Ammon's horn (tissue), 1 donor: ENCODE results near the gene ARID3A.
"Not testable (repeated sequence)": the region's sequence is repeated elsewhere in the genome, so short reads cannot be mapped to it uniquely, and the experiment has no call there.

Experiments
- DNase-seq: peaks from one replicate; pipeline ENCODE4 v3.0.0-alpha.2; 2016; ENCODE audit warnings: low spot score

Gene ARID3A, protein sequence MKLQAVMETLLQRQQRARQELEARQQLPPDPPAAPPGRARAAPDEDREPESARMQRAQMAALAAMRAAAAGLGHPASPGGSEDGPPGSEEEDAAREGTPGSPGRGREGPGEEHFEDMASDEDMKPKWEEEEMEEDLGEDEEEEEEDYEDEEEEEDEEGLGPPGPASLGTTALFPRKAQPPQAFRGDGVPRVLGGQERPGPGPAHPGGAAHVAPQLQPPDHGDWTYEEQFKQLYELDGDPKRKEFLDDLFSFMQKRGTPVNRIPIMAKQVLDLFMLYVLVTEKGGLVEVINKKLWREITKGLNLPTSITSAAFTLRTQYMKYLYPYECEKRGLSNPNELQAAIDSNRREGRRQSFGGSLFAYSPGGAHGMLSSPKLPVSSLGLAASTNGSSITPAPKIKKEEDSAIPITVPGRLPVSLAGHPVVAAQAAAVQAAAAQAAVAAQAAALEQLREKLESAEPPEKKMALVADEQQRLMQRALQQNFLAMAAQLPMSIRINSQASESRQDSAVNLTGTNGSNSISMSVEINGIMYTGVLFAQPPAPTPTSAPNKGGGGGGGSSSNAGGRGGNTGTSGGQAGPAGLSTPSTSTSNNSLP

DNA sequence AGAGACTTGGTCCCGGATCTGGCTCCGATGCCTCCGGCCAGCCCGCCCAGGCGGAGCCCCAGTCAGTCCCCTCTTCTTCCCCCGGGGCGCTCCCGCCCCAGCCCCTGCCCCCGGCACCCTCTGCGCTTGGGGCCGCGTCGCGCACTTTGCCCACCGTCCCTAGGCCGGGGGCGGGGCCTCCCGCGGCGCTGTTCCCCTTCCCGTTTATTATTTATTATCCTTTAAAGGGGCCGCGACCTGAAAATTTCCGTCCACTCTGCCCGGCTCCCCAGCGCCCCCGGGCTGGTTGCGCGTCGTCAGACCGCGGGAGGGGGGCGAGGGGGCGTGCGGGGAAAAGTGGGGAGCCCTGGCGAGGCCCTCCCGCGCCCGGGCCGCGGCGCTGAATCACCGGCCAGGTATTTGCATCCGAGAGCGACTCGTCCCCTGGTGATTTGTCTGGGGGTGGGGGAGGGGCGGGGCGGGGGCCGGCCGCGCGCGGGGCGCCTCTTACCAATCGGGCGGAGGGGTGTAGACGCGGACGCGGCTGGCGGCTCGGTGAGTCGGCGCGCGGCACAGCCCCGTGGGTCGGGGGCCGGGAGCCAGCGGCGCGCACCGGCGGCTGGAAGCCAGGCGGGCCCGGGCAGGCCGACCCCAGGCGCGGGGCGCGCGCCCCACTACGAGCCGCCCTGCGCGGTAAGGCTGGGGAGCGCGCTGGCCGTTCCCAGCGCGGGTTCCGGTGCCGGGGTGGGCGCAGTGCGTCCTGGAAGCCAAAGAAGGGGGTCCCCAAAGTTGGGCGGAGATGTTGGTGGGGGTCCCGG, at the start of gene ARID3A:
Gene ARID3A (plus strand): TSS at position 510 of the 797 bp plus-strand sequence. CDS start 3,494 bp downstream, outside the sequence.
- peak; percentile 74 for DNase-seq

DNA sequence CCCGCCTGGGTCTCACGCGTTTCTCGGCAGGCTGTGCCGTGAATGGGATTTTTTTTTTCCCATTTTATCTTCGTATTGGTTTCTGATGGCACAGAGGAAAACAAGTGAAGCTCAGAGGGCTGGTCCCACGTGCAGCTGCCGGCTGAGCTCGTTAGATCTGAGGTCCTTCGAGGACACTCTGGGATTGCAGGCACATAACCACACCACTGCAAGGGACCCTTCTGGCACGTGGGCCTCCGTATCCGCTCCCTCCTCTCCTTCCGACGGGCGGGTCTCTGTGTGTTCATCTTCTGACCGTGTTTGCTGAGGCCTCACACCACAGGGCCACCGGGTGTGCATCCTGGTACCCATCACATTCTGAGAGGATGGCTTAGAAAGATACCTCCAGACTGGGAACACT, 49.7 kb upstream of the ARID3A start:
- no peak for DNase-seq

DNA sequence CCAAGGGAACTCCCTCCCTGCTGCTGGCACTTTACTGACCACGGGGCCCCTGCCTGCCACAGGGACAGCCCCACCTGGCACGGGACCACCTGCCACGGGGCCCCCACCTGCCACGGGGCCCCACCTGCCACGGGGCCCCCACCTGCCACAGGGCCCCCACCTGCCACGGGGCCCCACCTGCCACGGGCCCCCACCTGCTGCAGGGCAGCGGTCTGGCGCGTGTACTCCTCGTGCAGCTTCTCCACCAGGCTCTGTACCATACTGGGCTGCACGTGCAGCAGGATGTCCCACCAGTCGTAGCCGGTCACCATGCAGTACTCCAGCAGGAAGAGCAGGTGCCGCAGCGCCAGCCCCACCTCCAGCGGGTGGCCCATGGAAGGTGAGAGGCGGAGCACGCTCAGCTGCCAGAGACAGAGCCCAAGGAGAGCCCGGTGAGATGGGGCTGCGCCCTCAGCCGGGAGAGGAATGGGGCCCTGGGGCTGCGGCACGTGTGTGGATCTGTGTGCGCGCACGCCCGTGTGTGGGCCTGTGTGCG, 49.0 kb upstream of the ARID3A start:
- DNase-seq = no peak

DNA sequence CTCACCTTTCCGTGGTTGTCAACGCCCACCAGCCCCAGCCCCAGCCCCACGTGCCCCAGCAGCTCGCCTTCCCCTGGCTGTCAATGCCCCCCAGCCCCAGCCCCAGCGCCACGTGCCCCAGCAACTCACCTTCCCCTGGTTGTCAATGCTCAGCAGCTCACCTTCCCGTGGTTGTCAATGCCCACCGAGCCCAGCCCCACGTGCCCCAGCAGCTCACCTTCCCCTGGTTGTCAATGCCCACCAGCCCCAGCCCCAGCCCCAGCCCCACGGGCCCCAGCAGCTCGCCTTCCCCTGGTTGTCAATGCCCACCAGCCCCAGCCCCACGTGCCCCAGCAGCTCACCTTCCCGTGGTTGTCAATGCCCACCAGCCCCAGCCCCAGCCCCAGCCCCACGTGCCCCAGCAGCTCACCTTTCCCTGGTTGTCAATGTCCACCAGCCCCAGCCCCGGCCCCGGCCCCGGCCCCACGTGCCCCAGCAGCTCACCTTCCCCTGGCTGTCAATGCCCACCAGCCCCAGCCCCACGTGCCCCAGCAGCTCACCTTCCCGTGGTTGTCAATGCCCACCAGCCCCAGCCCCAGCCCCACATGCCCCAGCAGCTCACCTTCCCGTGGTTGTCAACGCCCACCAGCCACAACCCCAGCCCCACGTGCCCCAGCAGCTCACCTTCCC, 47.7 kb upstream of the ARID3A start:
- not testable (repeated sequence) for DNase-seq

DNA sequence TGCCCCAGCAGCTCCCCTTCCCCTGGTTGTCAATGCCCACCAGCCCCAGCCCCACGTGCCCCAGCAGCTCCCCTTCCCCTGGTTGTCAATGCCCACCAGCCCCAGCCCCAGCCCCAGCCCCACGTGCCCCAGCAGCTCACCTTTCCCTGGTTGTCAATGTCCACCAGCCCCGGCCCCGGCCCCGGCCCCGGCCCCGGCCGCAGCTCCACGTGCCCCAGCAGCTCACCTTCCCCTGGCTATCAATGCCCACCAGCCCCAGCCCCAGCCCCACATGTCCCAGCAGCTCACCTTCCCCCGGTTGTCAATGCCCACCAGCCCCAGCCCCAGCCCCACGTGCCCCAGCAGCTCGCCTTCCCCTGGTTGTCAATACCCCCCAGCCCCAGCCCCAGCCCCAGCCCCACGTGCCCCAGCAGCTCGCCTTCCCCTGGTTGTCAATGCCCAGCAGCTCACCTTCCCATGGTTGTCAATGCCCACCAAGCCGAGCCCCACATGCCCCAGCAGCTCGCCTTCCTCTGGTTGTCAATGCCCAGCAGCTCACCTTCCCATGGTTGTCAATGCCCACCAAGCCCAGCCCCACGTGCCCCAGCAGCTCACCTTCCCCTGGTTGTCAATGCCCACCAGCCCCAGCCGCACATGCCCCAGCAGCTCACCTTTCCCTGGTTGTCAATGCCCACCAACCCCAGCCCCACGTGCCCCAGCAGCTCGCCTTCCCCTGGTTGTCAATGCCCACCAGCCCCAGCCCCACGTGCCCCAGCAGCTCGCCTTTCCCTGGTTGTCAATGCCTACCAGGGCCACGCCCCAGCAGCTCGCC, 46.9 kb upstream of the ARID3A start:
- DNase-seq = peak; percentile 38

DNA sequence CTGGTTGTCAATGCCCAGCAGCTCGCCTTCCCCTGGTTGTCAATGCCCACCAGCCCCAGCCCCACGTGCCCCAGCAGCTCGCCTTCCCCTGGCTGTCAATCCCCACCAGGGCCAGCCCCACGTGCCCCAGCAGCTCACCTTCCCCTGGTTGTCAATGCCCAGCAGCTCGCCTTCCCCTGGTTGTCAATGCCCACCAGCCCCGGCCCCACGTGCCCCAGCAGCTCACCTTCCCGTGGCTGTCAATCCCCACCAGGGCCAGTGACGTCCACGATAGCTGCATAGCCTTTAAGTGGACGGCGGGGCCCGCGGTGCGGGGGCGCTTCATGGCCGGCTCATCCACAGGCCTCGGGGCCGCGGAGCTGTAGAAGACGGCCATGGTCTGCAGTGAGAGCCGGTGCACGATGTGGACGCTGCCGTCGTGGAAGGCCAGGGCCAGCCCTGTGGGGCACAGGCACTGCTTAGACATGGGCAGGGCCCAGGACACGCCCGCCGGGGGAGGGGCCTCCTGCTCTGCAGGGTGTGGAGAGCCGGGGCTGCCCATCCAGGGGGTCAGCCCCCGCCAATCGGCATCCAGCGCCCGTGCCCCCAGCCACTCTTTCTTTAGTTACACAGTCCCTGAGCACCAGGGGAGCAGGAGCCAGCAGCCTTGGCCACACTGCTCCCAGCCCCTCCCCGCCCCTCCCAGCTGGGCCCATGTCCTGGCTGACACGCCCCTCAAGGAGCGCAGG, 46.0 kb upstream of the ARID3A start:
- DNase-seq = no peak

DNA sequence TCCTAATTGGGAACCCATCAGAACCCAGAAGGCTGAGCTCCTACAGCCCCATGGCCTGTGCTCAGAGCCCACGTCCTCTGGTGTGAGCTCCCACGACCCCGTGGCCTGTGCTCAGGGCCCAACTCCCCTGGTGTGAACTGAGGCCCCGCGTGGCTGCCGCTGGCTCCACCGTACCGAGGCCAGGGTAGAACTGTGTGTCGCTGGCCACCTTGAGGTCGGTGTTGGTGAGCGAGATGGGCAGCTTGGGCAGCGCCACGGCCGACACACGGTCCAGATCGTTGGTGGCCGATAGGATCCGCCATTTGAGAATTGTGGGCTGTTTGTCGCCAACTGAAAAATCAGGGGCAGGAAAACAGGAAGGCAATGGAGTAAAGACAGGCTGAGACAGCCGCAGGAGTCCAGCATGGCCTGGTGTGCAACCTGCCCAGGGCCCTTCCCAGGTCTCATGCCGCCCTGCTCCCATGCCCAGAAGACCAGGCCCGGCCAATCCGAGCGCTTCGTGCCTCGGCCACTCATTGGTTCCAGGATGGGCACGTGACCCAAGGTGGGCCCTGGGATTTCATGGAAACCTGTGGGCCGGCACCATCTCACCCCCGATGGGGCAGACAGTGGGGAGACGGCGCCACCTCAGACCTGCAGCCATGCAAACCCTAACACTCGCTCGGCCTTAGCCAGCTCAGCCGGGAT, 44.3 kb upstream of the ARID3A start:
- DNase-seq = no peak

DNA sequence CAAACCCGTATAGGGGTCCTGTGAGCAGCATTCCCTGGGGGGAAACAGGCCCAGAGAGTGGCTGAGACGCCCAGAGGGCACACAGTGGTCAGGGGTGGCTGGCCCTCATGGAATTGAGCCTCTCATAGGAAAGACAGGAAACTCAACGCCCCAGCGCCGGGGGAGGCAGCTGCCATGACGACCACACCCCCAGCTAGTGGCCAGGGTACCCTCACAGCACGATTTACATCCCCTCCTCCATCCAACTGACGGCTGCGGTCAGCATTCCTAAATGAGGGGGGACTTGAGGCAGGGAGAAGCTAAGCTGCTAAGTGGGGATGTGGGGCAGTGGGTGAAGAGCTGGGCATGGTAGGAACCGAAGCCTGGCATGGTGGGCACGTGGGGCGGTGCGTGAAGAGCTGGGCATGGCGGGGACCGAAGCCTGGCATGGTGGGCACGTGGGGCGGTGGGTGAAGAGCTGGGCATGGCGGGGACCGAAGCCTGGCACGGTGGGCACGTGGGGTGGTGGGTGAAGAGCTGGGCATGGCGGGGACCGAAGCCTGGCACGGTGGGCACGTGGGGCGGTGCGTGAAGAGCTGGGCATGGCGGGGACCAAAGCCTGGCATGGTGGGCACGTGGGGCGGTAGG, 42.9 kb upstream of the ARID3A start:
- no peak for DNase-seq

DNA sequence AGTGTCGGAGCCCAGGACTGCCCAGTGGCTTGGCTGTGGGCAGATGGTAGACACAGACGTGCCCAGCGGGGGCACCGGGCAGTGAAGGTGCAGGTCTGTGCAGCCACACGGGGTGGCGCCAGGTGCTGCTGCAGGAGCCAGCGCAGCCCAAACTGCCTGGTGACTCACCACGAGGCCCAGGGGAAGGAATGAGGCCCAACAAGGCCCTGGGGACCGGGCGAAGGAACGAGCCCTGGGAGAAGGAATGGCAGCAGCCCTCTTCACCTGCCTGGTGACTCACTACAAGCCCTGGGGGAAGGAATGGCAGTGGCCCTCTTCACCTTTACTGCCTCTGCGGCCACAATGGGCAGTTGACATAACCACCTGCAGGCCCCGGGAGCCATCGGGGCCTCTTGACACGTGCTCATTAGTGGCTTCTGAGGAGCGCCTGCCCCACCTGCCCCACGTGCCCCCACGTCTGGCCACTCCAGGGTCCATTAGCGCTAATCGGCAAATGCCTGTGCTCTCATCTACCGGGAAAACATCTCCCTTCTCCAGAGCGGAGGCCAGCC, 42.1 kb upstream of the ARID3A start:
- no peak for DNase-seq

DNA sequence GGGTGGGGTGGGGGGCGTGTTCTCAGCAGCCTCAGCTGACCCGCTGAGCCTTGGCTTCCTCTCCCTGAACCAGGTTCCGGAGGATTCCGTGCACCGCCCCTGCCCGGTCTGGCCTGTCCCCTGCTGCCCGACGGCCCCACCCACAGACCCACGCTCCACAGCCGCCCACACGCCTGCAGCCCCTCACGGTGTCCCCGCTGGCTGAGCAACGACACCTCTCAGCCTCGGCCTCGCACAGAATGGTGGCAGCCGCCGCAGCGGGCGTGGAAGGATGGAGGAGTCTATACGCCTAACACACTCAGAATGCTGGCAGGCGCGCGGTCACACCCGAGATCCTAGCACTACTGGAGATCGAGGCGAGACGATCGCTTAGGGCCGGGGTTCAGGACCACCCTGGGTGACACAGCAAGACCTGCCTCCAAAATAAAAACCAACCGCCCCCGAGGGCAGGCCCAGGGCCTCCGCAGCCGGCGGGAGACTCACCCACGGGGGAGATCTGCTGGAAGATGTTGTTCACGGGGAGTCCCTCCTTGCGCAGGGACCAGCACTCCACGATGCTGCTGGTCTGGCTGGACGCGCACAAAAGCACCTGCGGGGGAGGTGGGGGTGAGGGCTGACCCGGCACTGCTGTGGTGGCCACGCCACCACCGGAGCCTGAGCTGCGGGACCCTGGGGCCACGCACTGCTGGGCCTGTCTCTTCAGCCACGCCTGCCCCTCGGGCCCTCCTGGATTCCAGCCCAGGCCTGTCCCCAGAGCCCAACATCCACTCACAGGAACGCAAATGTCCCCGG, 41.2 kb upstream of the ARID3A start:
- no peak for DNase-seq

DNA sequence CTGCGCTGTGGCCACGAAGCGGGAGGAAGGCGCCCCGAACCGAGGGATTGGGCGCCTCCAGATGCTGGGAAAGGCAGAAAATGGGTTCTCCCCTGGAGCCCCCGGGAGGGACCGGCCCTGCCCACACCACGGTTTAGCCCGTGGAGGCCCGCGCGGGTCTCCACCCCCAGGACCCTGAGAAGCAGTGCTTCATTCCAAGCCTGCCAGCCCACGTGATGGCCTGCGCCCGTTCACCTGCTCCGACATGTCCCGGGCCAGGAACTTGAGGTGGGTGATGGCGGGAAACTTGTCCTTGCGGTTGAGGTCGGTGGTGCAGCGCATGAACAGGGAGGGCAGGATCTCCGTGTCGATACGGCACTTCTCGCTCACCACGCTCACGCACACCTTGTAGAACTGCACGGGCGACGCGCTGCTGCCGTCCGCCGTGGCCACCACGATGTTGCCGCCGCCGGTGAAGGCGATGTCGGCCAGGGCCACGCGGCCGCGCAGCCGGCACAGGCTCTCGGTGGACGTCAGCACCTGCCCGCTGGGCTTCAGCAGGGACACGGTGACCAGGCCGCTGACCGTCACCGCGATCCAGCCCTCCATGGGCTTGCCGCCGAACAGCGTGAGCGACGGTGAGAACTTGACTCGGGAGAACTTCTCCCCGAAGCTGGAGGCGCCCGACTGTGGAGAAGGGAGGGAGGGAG, 40.2 kb upstream of the ARID3A start:
- no peak for DNase-seq

DNA sequence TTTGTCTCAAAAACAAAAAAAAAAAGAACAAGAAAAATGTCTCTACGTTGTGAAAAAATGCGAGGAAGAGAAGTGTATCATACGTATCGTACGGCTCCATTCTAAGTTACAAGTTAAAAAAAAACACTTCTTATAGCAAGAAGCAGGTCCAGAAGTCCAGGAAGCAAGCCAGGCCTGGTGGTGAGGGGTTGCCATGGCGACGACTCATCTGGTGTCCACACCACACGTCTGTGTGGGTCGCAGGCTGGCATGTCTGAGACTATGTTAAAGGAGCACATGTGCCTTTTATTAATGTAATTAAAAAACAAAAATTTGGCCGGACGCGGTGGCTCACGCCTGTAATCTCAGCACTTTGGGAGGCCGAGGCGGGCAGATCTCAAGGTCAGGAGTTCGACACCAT, 38.8 kb upstream of the ARID3A start:
- DNase-seq = no peak

DNA sequence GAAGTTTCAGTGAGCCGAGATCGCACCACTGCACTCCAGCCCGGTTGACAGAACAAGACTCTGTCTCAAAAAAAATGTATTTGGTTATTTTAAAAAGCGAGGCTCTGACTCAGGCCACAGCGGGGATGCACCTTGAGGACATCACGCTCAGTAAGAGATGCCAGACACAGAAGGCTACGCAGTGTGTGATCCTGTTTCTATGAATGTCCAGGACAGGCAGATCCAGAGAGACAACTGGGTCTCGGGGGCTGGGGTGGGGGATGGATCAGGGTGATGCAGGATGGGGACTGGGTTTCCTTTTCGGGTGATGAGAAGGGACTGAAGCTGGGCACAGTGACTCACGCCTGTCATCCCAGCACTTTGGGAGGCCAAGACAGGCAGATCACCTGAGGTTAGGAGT, 38.2 kb upstream of the ARID3A start:
- DNase-seq = no peak

DNA sequence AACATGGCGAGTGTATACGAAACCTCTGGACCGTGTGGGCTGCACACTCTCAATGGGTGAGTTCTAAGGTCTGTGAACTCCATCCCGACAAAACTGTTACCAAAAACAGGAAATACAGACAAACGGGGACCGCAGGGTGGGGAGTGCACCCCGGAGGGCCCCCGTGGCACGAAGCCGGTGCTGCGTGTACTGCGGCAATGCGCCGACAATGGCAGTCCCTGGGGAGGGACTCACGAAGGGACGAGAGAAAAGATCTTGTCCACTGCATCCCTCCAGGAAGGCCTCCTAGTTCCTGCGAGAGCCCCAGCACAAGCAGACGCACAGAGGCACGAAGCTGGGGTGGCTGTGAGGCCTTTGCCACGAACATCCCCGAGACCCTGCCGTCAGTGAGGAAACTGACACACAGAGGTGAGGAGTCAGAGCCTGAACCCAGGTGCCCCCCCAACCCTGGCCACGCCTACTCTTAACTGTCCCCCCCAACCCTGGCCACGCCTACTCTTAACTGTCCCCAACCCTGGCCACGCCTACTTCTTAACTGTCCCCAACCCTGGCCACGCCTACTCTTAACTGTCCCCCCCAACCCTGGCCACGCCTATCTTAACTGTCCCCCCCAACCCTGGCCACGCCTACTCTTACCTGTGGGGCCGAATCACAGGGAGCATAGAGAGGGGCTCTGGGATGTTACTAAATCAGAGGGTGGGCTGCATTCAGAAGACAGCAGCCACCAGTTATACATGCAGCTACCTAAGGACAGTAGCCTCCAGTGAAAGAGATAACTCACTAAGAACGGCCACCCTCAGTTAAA, 37.1 kb upstream of the ARID3A start:
- no peak for DNase-seq

DNA sequence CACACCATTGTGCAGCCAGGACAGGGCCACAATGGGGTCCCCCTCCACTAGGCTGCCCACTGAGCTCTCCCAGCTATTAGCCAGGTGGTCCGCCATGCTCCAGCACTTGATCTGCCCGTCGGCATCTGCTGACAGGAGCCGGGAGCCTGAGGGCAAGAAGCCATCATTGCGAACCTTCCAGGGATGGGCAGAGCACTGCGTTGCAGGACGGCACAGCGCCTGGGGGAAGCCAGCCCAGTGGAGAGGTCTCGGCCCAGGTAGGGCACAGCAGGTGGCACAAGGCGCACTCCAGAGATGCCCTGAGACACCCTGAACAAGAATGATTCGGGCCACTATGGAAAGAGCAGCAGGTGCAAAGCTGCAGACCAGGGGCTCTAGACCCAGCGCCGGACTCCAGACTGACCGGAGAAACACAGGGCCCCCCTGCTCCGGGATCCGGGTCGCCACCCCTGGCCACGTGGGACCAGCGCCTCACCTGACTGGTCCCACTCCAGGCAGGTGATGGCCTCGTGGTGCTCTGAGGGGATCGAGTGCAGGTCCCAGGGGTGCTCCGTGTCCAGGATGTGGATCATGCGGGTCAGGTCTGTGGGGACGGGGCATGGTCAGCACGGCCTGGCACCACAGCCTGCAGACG, 36.1 kb upstream of the ARID3A start:
- no peak for DNase-seq

DNA sequence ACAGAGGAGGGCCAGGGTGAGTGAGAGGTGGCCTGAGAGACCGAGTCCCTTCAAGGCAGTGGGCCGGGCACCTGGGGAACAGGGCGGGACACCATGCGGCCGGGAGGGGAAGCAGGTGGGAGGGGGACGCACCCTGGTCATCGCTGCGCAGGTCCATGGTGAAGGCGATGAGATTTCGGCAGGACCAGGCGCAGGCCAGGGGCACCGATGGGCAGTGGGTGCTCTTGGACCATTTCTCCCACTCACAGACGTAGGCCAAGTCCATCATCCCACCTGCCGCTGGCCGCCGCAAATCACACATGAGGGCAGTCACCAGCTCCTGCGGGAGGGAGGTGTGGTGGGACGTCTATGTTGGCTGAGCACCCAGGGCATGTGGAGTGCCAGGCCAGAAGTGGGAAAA, 35.0 kb upstream of the ARID3A start:
- DNase-seq = no peak
